ENCODE measurements around the gene SERAC1. TPM values are rescaled to one million over a fixed set of nuclear protein-coding genes. Genes with fewer than 3 reads are reported as not detected.

Gene SERAC1
- total and polyA plus RNA-seq, 10 of the 15 experiments (the other 5 are each of a cell fraction or from before 2014, with no cell fraction given) = 0.76 to 2.9 (median 2.2) TPM

DNA sequence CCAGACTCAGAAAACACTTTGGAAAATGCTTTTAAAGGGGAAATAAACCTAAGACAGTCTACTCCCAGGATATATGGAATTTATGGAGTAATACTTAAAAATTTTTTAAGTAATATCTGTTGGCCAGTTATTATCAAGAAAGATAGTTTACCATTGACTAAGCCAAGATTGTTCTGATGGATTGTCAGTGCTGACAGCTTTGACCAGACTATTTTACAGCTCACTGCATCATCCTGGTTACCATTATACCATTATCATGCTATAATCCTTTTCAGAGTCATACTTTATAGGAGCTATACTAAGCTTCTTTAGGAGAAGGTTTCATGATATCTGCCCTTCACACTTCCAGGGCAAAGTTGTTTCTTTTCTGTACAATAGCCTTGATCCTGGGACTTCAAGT, 16.5 kb upstream of the SERAC1 start:
- no peak overlapping the region for H2AFZ ChIP-seq (ENCODE audit: control insufficient read depth, low read depth, low read length)
- no peaks in the 10 kb centered on the region for H3K79me2 ChIP-seq (ENCODE audit: control insufficient read depth, insufficient read depth, low read length)
- no peaks in the 10 kb centered on the region for H3K4me1 ChIP-seq (ENCODE audit: control insufficient read depth, insufficient read depth, low read length)
- intact Hi-C loops (cut with micrococcal nuclease; ENCODE audit: unreplicated experiment) = no loop called here
- ChIA-PET RAD21 (ENCODE audit: unreplicated experiment) (no interaction called here), POLR2A (no interaction called here), SMC1A (ENCODE audit: uncharacterized antibody, unreplicated experiment) (interaction anchor here (1.1 kb wide), 1 partner anchor 16 kb away, joined by 5 read pairs; no protein-coding TSS in a partner anchor), CTCF (interaction anchor here (0.7 to 1.4 kb wide), 3 partner anchors 20 to 312 kb away, joined by 3 read pairs; no protein-coding TSS in a partner anchor)
- no peak overlapping the region for H3K4me3 ChIP-seq
- no peak for FAIRE-seq
- no peak overlapping the region for H3K9ac ChIP-seq (ENCODE audit: control insufficient read depth, insufficient read depth, low read length)
- no peak for DNase-seq (ENCODE audit: low read depth, low spot score)
- no peaks in the 10 kb centered on the region for H3K27me3 ChIP-seq (replicated peaks in 1 of 2; ENCODE audit: control insufficient read depth in 2 of 2, insufficient read depth in 2 of 2, low read length in 1 of 2)
- no peak overlapping the region for H3K27ac ChIP-seq (ENCODE audit: control insufficient read depth, insufficient read depth)
- no peaks in the 10 kb centered on the region; the same call in 2 of the 3 replicates for H3K9me3 ChIP-seq (replicated peaks; ENCODE audit: control insufficient read depth, insufficient read depth, low read length)
- ATAC-seq = no peak
- no peaks in the 10 kb centered on the region for H4K20me1 ChIP-seq (ENCODE audit: control insufficient read depth, insufficient read depth)
- H3K4me2 ChIP-seq (ENCODE audit: control insufficient read depth, insufficient read depth) = no peak overlapping the region
- H3K36me3 ChIP-seq (ENCODE audit: control insufficient read depth in 2 of 2, insufficient read depth in 2 of 2, low read length in 1 of 2) = no peaks in the 10 kb centered on the region; a peak in 1 of 4 replicates
- in situ Hi-C loops (cut with MboI) = no loop called here
- no peak for TF ChIP-seq PML (IDR thresholded peaks at IDR 0.05; ENCODE audit: low read length)
- TF ChIP-seq MTA2 (IDR thresholded peaks at IDR 0.05; ENCODE audit: low read depth) = no peak
- TF ChIP-seq, protein P1, sequence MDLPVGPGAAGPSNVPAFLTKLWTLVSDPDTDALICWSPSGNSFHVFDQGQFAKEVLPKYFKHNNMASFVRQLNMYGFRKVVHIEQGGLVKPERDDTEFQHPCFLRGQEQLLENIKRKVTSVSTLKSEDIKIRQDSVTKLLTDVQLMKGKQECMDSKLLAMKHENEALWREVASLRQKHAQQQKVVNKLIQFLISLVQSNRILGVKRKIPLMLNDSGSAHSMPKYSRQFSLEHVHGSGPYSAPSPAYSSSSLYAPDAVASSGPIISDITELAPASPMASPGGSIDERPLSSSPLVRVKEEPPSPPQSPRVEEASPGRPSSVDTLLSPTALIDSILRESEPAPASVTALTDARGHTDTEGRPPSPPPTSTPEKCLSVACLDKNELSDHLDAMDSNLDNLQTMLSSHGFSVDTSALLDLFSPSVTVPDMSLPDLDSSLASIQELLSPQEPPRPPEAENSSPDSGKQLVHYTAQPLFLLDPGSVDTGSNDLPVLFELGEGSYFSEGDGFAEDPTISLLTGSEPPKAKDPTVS (IDR thresholded peaks at IDR 0.05; ENCODE audit: low read depth, low read length) = no peak
- TF ChIP-seq TCF7 (IDR thresholded peaks at IDR 0.05; ENCODE audit: borderline replicate concordance) = no peak
- TF ChIP-seq, protein P2, sequence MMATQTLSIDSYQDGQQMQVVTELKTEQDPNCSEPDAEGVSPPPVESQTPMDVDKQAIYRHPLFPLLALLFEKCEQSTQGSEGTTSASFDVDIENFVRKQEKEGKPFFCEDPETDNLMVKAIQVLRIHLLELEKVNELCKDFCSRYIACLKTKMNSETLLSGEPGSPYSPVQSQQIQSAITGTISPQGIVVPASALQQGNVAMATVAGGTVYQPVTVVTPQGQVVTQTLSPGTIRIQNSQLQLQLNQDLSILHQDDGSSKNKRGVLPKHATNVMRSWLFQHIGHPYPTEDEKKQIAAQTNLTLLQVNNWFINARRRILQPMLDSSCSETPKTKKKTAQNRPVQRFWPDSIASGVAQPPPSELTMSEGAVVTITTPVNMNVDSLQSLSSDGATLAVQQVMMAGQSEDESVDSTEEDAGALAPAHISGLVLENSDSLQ (IDR thresholded peaks at IDR 0.05) = no peak
- no peak for TF ChIP-seq NFYB (IDR thresholded peaks at IDR 0.05; ENCODE audit: insufficient read depth, low read depth, low read length)
- TF ChIP-seq, protein P3, sequence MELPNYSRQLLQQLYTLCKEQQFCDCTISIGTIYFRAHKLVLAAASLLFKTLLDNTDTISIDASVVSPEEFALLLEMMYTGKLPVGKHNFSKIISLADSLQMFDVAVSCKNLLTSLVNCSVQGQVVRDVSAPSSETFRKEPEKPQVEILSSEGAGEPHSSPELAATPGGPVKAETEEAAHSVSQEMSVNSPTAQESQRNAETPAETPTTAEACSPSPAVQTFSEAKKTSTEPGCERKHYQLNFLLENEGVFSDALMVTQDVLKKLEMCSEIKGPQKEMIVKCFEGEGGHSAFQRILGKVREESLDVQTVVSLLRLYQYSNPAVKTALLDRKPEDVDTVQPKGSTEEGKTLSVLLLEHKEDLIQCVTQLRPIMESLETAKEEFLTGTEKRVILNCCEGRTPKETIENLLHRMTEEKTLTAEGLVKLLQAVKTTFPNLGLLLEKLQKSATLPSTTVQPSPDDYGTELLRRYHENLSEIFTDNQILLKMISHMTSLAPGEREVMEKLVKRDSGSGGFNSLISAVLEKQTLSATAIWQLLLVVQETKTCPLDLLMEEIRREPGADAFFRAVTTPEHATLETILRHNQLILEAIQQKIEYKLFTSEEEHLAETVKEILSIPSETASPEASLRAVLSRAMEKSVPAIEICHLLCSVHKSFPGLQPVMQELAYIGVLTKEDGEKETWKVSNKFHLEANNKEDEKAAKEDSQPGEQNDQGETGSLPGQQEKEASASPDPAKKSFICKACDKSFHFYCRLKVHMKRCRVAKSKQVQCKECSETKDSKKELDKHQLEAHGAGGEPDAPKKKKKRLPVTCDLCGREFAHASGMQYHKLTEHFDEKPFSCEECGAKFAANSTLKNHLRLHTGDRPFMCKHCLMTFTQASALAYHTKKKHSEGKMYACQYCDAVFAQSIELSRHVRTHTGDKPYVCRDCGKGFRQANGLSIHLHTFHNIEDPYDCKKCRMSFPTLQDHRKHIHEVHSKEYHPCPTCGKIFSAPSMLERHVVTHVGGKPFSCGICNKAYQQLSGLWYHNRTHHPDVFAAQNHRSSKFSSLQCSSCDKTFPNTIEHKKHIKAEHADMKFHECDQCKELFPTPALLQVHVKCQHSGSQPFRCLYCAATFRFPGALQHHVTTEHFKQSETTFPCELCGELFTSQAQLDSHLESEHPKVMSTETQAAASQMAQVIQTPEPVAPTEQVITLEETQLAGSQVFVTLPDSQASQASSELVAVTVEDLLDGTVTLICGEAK (IDR thresholded peaks at IDR 0.05; ENCODE audit: borderline replicate concordance) = no peak
- no peak for TF ChIP-seq SIX5 (IDR thresholded peaks at IDR 0.05; ENCODE audit: low read depth, low read length, severe bottlenecking)
- TF ChIP-seq WRNIP1 (IDR thresholded peaks at IDR 0.05; ENCODE audit: borderline replicate concordance, low read depth, low read length) = no peak
- TF ChIP-seq STAT1 (conservative IDR thresholded peaks at IDR 0.05) = no peak
- TF ChIP-seq ATF7 (IDR thresholded peaks at IDR 0.05; ENCODE audit: low read depth) = no peak
- TF ChIP-seq CHD4 (IDR thresholded peaks at IDR 0.05) = no peak
- no peak for TF ChIP-seq BACH1 (IDR thresholded peaks at IDR 0.05; ENCODE audit: borderline replicate concordance)
- TF ChIP-seq CBX5 (IDR thresholded peaks at IDR 0.05; ENCODE audit: low read depth) = no peak
- TF ChIP-seq, protein P4, sequence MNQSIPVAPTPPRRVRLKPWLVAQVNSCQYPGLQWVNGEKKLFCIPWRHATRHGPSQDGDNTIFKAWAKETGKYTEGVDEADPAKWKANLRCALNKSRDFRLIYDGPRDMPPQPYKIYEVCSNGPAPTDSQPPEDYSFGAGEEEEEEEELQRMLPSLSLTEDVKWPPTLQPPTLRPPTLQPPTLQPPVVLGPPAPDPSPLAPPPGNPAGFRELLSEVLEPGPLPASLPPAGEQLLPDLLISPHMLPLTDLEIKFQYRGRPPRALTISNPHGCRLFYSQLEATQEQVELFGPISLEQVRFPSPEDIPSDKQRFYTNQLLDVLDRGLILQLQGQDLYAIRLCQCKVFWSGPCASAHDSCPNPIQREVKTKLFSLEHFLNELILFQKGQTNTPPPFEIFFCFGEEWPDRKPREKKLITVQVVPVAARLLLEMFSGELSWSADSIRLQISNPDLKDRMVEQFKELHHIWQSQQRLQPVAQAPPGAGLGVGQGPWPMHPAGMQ (IDR thresholded peaks at IDR 0.05; ENCODE audit: borderline replicate concordance) = no peak
- TF ChIP-seq CHD1 (IDR thresholded peaks at IDR 0.05; ENCODE audit: low read depth, low read length) = no peak
- TF ChIP-seq, protein P5, sequence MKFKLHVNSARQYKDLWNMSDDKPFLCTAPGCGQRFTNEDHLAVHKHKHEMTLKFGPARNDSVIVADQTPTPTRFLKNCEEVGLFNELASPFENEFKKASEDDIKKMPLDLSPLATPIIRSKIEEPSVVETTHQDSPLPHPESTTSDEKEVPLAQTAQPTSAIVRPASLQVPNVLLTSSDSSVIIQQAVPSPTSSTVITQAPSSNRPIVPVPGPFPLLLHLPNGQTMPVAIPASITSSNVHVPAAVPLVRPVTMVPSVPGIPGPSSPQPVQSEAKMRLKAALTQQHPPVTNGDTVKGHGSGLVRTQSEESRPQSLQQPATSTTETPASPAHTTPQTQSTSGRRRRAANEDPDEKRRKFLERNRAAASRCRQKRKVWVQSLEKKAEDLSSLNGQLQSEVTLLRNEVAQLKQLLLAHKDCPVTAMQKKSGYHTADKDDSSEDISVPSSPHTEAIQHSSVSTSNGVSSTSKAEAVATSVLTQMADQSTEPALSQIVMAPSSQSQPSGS (IDR thresholded peaks at IDR 0.05; ENCODE audit: low read length) = no peak
- BruUV-seq (replicated peaks) = no TSS peak

Data from GM12878 (cell line).